K562 (cell line): ENCODE results near the gene MEIOB. TPM values are rescaled to one million over a fixed set of nuclear protein-coding genes. Genes with fewer than 3 reads are reported as not detected.
A peak's percentile ranks its signal among the peaks of the same experiment; 100 is the strongest.

Experiments used
- ATAC-seq: fragments of 200-7000 bp; cut with Tn5 transposase; 3 replicates; pipeline ENCODE4 v1.9.1; 2020; ENCODE audit warnings: moderate library complexity
- BruUV-seq: library from RNA; stranded (reverse); fragments of 400-500 nt; replicated peaks from 2 replicates; lab custom pipeline; 2021; lab: Mats Ljungman, UMichigan
- CTCF ChIA-PET: fragments of 300-600 bp; formaldehyde crosslinking; extraction: SDS; loops from one replicate; lab custom pipeline; 2021; ENCODE audit warnings: low intra/inter-chr PET ratio; lab: Yijun Ruan, JAX
- POLR2A ChIA-PET: fragments of 300-600, 350-650 bp; sonication (Branson Sonifier 250); formaldehyde crosslinking; extraction: SDS; loops from one replicate; lab custom pipeline; 2021; ENCODE audit warnings: antibody characterized with exemption, inconsistent platforms; lab: Yijun Ruan, JAX
- DNase-seq, 4 experiments: peaks; one replicate each; pipeline versions ENCODE4 v3.0.0 to v3.0.0-alpha.2; 2011 to 2018; ENCODE audit warnings: low spot score in 3 of 4, mixed read lengths in 3 of 4; ENCODE audit errors: extremely low read depth in 1 of 4
- FAIRE-seq: peaks from 2 replicates; lab custom pipeline; 2011; peaks lifted over from hg19 to GRCh38; lab: Jason Lieb, UNC
- H2AFZ ChIP-seq: 2 replicates; pipeline ENCODE4 v1.6.0; 2011; ENCODE audit warnings: low read depth, low read length, control low read depth, inconsistent platforms
- H3K27ac ChIP-seq: fragments of 200-600 bp; 3 replicates; pipeline ENCODE4 v1.8.0; 2011; ENCODE audit warnings: low read depth, mild to moderate bottlenecking, control low read depth, inconsistent platforms, low read length, moderate library complexity, mixed read lengths; ENCODE audit errors: extremely low read depth
- H3K27me3 ChIP-seq, 2 experiments: fragments of 300-600 bp in 1 of 2; 2 replicates in 1 of 2; 3 replicates in 1 of 2; pipeline versions ENCODE4 v1.6.0 to v1.8.0; 2011; ENCODE audit warnings: inconsistent platforms in 2 of 2, low read length in 2 of 2, mild to moderate bottlenecking in 1 of 2, mixed read lengths in 1 of 2, moderate library complexity in 1 of 2; ENCODE audit not compliant: control insufficient read depth in 2 of 2, insufficient read depth in 2 of 2
- H3K36me3 ChIP-seq: fragments of 300-600 bp; 3 replicates; pipeline ENCODE4 v1.8.0; 2011; ENCODE audit warnings: mild to moderate bottlenecking, low read length, inconsistent platforms; ENCODE audit not compliant: control insufficient read depth, insufficient read depth
- H3K4me1 ChIP-seq, 2 experiments: fragments of 200-600 bp in 1 of 2; replicated peaks in 1 of 2; 2 replicates in 1 of 2; 3 replicates in 1 of 2; pipeline versions ENCODE4 v1.5.1 to v1.8.0; 2011; ENCODE audit warnings: inconsistent platforms in 2 of 2, low read length in 2 of 2, mild to moderate bottlenecking in 1 of 2, mixed read lengths in 1 of 2, moderate library complexity in 1 of 2; ENCODE audit not compliant: control insufficient read depth in 2 of 2, insufficient read depth in 2 of 2
- H3K4me2 ChIP-seq: 2 replicates; pipeline ENCODE4 v1.6.1; 2011; ENCODE audit warnings: low read length, control low read depth, inconsistent platforms, mixed read lengths; ENCODE audit not compliant: insufficient read depth
- H3K4me3 ChIP-seq: fragments of 200-600 bp; sonication (generic), shearing (Covaris generic); 2 replicates; pipeline ENCODE4 v1.5.1; 2016; ENCODE audit warnings: control low read depth, inconsistent platforms
- H3K79me2 ChIP-seq: fragments of 200-600 bp; 3 replicates; pipeline ENCODE4 v1.8.0; 2011; ENCODE audit warnings: low read length, inconsistent platforms; ENCODE audit not compliant: control insufficient read depth, insufficient read depth
- H3K9ac ChIP-seq, 2 experiments: 2 replicates each; pipeline versions ENCODE4 v1.6.0 to v1.6.1; 2011; ENCODE audit warnings: low read depth in 2 of 2, low read length in 2 of 2, control low read depth in 1 of 2, inconsistent platforms in 1 of 2, mild to moderate bottlenecking in 1 of 2, mixed read lengths in 1 of 2; ENCODE audit not compliant: insufficient read depth in 1 of 2
- H3K9me1 ChIP-seq: one replicate; pipeline ENCODE4 v1.6.0; 2011; ENCODE audit warnings: inconsistent platforms, mild to moderate bottlenecking, low read length, moderate library complexity; ENCODE audit not compliant: control insufficient read depth, insufficient read depth
- H3K9me3 ChIP-seq: replicated peaks from 2 replicates; pipeline ENCODE4 v1.5.1; 2011; ENCODE audit warnings: low read depth, low read length, inconsistent platforms; ENCODE audit not compliant: control insufficient read depth, insufficient read depth
- H4K20me1 ChIP-seq: replicated peaks from 2 replicates; pipeline ENCODE4 v1.6.1; 2011; ENCODE audit warnings: low read length, inconsistent platforms, mixed read lengths; ENCODE audit not compliant: control insufficient read depth, insufficient read depth
- CBX2 ChIP-seq: fragments of 200-600 bp; sonication (generic); IDR thresholded peaks from one replicate; pipeline ENCODE4 v1.6.1; 2012; ENCODE audit warnings: mild to moderate bottlenecking, low read length, inconsistent platforms; ENCODE audit not compliant: insufficient read depth, poor library complexity, severe bottlenecking
- JUND ChIP-seq, 2 experiments: IDR thresholded peaks; 2 replicates in 1 of 2; 3 replicates in 1 of 2; pipeline ENCODE4 v1.6.1; 2011; ENCODE audit warnings: borderline replicate concordance in 2 of 2, low read depth in 2 of 2, low read length in 2 of 2, improper control_type of control experiment in 1 of 2, missing biosample characterization in 1 of 2, missing genetic modification characterization in 1 of 2, missing genetic modification reagents in 1 of 2
- PHTF2 ChIP-seq: fragments of 250-450 bp; sonication (Bioruptor Pico); IDR thresholded peaks from 2 replicates; pipeline ENCODE4 v1.5.0; 2021; ENCODE audit warnings: mild to moderate bottlenecking
- ZNF121 ChIP-seq: sonication (generic); formaldehyde crosslinking; conservative IDR thresholded peaks from 2 replicates; pipeline ENCODE4 v1.8.0; 2022; ENCODE audit warnings: missing genetic modification reagents
- WGBS: fragments of 100-300 bp; shearing (Covaris generic); methylation state at CpG from one replicate; pipeline ENCODE4 v1.1.6; 2016; ENCODE audit warnings: low coverage, mixed read lengths; ENCODE audit not compliant: insufficient coverage; ENCODE audit errors: missing lambda C conversion rate; 5-methylcytosine and 5-hydroxymethylcytosine counted together
- in situ Hi-C: fragments of 300-500 bp; cut with MboI; formaldehyde crosslinking; loops from 4 replicates; pipeline ENCODE4 v1.15.0; 2018; ENCODE audit warnings: inconsistent platforms, mixed read lengths
- intact Hi-C: fragments of 100-400 bp; cut with micrococcal nuclease; formaldehyde crosslinking; loops from 2 replicates; pipeline ENCODE4 v1.14.2; 2022
- polyA plus RNA-seq, 8 experiments: library from polyadenylated mRNA; depleted of rRNA in 4 of 8; stranded (reverse) in 5 of 8; unstranded in 3 of 8; fragments of >200 nt; fragmentation: Nextera tagmentation in 2 of 8; fragmentation: Illumina TruSeq in 1 of 8; extraction: Ambion mirVana in 2 of 8; extraction: Trizol in 1 of 8; gene quantifications; 2 replicates each; pipeline versions ENCODE4 v1.2.1 to v1.2.3, GENCODE V29; 2011 to 2014; ENCODE audit warnings: inconsistent platforms in 1 of 8, missing spikeins in 1 of 8
- total RNA-seq, 7 experiments: library from RNA; depleted of rRNA in 6 of 7; stranded (reverse); fragments of >200 nt in 6 of 7; fragmentation: Illumina TruSeq in 2 of 7; extraction: Trizol in 2 of 7; gene quantifications; 2 replicates each; pipeline versions ENCODE4 v1.2.1 to v1.2.3, GENCODE V29; 2011 to 2021; ENCODE audit warnings: low replicate concordance in 1 of 7

Gene MEIOB
- total and polyA plus RNA-seq, 9 of the 15 experiments (the other 6 are each of a cell fraction or from before 2014, with no cell fraction given): 25.4 to 203 (median 97.6) TPM

- H3K79me2 ChIP-seq: no peaks in the 10 kb centered on the region
- ChIA-PET POLR2A (interaction anchor here (0.6 to 1.0 kb wide), 4 partner anchors 14 to 315 kb away, joined by 3 read pairs; partner anchors contain the start of genes NUBP2, PGP and SPSB3), CTCF (no interaction called here)
- no peak for ATAC-seq
- H3K27me3 ChIP-seq: peaks cover 50 to 72% of the 10 kb centered on the region in 2 experiments
- H2AFZ ChIP-seq: no peak overlapping the region
- no TSS peak for BruUV-seq
- 16% methylated on average over 16 of the region's 16 CpGs for WGBS
- H3K4me3 ChIP-seq: no peak overlapping the region
- no peak overlapping the region for H3K9ac ChIP-seq
- peaks cover 0 to 23% of the 10 kb centered on the region in 2 experiments; a peak in 2 of 5 replicates for H3K4me1 ChIP-seq
- H4K20me1 ChIP-seq: 0 out of 2 replicates have a peak, but pooled peaks cover 8% of the 10 kb centered on the region
- no peak overlapping the region for H3K27ac ChIP-seq
- H3K9me1 ChIP-seq: no peaks in the 10 kb centered on the region
- DNase-seq: no peak
- H3K4me2 ChIP-seq: no peak overlapping the region
- H3K36me3 ChIP-seq: no peaks in the 10 kb centered on the region
- in situ Hi-C loops: no loop called here
- no peaks in the 10 kb centered on the region for H3K9me3 ChIP-seq
- FAIRE-seq: no peak
- peak; percentile 55; the same call in 1 of the 2 replicates for TF ChIP-seq ZNF121 (CRISPR knock-in tag)
- peak; percentile 56 for TF ChIP-seq CBX2
- TF ChIP-seq JUND (IDR thresholded peaks at IDR 0.05; ENCODE audit: borderline replicate concordance, low read depth, low read length): no peak
- TF ChIP-seq JUND (tag; IDR thresholded peaks at IDR 0.05; ENCODE audit: borderline replicate concordance, low read depth, low read length): no peak
- TF ChIP-seq PHTF2 (CRISPR knock-in tag): no peak
- intact Hi-C loops: no loop called here
Measured at GRCh38 chr16:1899641-1900451, 27.9 kb upstream of the MEIOB start.
